Panc1 (cell line): Measurements from ENCODE around the gene SNTG2.

Experiments used
- POLR2AphosphoS5 ChIP-seq: IDR thresholded peaks from 2 replicates; pipeline ENCODE4 v1.6.1; 2012; ENCODE audit warnings: mild to moderate bottlenecking, low read depth, low read length, moderate library complexity
- SIN3A ChIP-seq: IDR thresholded peaks from 2 replicates; pipeline ENCODE4 v1.6.1; 2012; ENCODE audit warnings: low read depth, mild to moderate bottlenecking, low read length, moderate library complexity, borderline replicate concordance; ENCODE audit not compliant: insufficient read depth
- TCF7L2 ChIP-seq: IDR thresholded peaks from 2 replicates; pipeline ENCODE4 v1.6.1; 2011; ENCODE audit warnings: mild to moderate bottlenecking, low read depth, low read length, inconsistent platforms
- TF ChIP-seq, protein P1 (sequence below): fragments of 450-650 bp; IDR thresholded peaks from 2 replicates; pipeline ENCODE4 v1.5.1; 2017; ENCODE audit warnings: mild to moderate bottlenecking
- TF ChIP-seq, protein P2 (sequence below), 2 experiments: IDR thresholded peaks; 2 replicates each; pipeline ENCODE4 v1.6.1; 2011 to 2012; ENCODE audit warnings: low read depth in 2 of 2, control low read depth in 1 of 2, low read length in 1 of 2, mild to moderate bottlenecking in 1 of 2, moderate library complexity in 1 of 2; ENCODE audit not compliant: insufficient read depth in 1 of 2

DNA sequence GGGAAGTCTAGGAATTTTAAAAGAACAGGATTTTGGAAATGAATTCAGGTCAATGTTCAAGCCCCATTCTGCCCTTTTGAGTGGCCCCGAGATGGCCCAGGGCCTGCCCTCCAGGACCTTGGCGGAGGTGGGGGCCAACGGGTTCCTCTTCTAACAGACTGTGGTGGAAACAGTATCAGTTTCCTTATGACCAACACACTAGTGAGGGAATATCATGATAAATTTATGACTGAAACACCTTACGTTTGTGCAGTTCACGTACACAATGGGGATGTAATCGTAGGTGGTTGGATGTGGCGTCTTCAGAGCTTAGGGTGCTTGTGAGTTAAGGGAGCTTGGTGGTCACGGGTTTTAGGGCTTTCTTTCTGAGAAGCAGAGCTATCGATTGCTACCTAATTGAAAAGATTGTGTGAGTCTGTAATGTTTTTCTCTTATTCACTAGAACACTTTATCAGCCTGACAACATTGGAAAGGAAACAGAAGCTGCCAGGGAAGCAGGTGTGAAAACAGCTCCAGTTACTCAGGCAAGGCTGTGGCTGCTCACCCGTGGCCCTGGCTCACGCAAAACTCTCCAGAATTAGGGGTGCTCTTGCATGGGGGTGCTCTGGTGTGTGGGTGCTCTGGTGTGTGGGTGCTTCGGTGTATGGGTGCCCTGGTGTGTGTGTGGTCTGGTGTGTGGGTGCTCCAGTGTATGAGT, 165.3 kb downstream of the SNTG2 start:
- TF ChIP-seq, protein P1, sequence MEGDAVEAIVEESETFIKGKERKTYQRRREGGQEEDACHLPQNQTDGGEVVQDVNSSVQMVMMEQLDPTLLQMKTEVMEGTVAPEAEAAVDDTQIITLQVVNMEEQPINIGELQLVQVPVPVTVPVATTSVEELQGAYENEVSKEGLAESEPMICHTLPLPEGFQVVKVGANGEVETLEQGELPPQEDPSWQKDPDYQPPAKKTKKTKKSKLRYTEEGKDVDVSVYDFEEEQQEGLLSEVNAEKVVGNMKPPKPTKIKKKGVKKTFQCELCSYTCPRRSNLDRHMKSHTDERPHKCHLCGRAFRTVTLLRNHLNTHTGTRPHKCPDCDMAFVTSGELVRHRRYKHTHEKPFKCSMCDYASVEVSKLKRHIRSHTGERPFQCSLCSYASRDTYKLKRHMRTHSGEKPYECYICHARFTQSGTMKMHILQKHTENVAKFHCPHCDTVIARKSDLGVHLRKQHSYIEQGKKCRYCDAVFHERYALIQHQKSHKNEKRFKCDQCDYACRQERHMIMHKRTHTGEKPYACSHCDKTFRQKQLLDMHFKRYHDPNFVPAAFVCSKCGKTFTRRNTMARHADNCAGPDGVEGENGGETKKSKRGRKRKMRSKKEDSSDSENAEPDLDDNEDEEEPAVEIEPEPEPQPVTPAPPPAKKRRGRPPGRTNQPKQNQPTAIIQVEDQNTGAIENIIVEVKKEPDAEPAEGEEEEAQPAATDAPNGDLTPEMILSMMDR = no peak
- TF ChIP-seq, protein P2, sequence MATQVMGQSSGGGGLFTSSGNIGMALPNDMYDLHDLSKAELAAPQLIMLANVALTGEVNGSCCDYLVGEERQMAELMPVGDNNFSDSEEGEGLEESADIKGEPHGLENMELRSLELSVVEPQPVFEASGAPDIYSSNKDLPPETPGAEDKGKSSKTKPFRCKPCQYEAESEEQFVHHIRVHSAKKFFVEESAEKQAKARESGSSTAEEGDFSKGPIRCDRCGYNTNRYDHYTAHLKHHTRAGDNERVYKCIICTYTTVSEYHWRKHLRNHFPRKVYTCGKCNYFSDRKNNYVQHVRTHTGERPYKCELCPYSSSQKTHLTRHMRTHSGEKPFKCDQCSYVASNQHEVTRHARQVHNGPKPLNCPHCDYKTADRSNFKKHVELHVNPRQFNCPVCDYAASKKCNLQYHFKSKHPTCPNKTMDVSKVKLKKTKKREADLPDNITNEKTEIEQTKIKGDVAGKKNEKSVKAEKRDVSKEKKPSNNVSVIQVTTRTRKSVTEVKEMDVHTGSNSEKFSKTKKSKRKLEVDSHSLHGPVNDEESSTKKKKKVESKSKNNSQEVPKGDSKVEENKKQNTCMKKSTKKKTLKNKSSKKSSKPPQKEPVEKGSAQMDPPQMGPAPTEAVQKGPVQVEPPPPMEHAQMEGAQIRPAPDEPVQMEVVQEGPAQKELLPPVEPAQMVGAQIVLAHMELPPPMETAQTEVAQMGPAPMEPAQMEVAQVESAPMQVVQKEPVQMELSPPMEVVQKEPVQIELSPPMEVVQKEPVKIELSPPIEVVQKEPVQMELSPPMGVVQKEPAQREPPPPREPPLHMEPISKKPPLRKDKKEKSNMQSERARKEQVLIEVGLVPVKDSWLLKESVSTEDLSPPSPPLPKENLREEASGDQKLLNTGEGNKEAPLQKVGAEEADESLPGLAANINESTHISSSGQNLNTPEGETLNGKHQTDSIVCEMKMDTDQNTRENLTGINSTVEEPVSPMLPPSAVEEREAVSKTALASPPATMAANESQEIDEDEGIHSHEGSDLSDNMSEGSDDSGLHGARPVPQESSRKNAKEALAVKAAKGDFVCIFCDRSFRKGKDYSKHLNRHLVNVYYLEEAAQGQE (IDR thresholded peaks at IDR 0.05; ENCODE audit: insufficient read depth in 1 of 2, low read depth in 2 of 2, low read length in 1 of 2) = no peak
- TF ChIP-seq POLR2AphosphoS5 = no peak
- no peak for TF ChIP-seq SIN3A
- TF ChIP-seq TCF7L2 = no peak
